Activated CD4-positive, alpha-beta T cell treated with anti-CD3 and anti-CD28 coated beads, Interleukin-2, amount 50 U/mL, for 24 hours (primary cell): ENCODE data around the gene PIK3R3.

ENCODE experiments used
- DNase-seq, 2 donors: peaks; one replicate each; pipeline ENCODE4 v3.0.0-alpha.2; 2020; ENCODE audit warnings: low read depth in 1 of 2, low spot score in 1 of 2

The PIK3R3 gene

GRCh38 chr1:46158312-46159281 lies 26.2 kb upstream of the PIK3R3 start:
- no peak for DNase-seq

- DNase-seq, result no peak
Measured at GRCh38 chr1:46157916-46158311, 25.5 kb upstream of the PIK3R3 start.

GRCh38 chr1:46153732-46154131 lies 21.3 kb upstream of the PIK3R3 start:
- DNase-seq, result no peak

GRCh38 chr1:46153228-46153627 lies 20.8 kb upstream of the PIK3R3 start:
- no peak for DNase-seq

- DNase-seq, result no peak
Measured at GRCh38 chr1:46152016-46152415, 19.6 kb upstream of the PIK3R3 start.

GRCh38 chr1:46150085-46150484 lies 17.7 kb upstream of the PIK3R3 start:
- DNase-seq, result no peak

- DNase-seq, result no peak
Measured at GRCh38 chr1:46148318-46148717, 15.9 kb upstream of the PIK3R3 start.

- DNase-seq, result no peak
Measured at GRCh38 chr1:46137916-46138315, 5.5 kb upstream of the PIK3R3 start.

GRCh38 chr1:46136711-46137110 lies 4.3 kb upstream of the PIK3R3 start:
- DNase-seq, result no peak

GRCh38 chr1:46134660-46135331 lies 2.4 kb upstream of the PIK3R3 start:
- DNase-seq, result no peak

- no peak for DNase-seq
Measured at GRCh38 chr1:46133781-46134350, 1.4 kb upstream of the PIK3R3 start.

- no peak for DNase-seq
Measured at GRCh38 chr1:46133181-46133658, 791 bp upstream of the PIK3R3 start.

GRCh38 chr1:46131712-46132528 lies 509 bp downstream of the PIK3R3 start:
- DNase-seq, result peak in 1 of 2 donors; percentile 1

GRCh38 chr1:46131093-46131492 lies 1.3 kb downstream of the PIK3R3 start:
- DNase-seq, result no peak

GRCh38 chr1:46130606-46131005 lies 1.8 kb downstream of the PIK3R3 start:
- DNase-seq, result no peak

- DNase-seq, result no peak
Measured at GRCh38 chr1:46130121-46130520, 2.3 kb downstream of the PIK3R3 start.

GRCh38 chr1:46128344-46128743 lies 4.1 kb downstream of the PIK3R3 start:
- DNase-seq, result no peak

GRCh38 chr1:46118856-46119255 lies 13.6 kb downstream of the PIK3R3 start:
- DNase-seq, result no peak

GRCh38 chr1:46117810-46118494 lies 14.5 kb downstream of the PIK3R3 start:
- DNase-seq, result no peak

- no peak for DNase-seq
Measured at GRCh38 chr1:46114925-46115603, 17.4 kb downstream of the PIK3R3 start.
